ENCODE results near the gene MAP6D1. TPM values are rescaled to one million over a fixed set of nuclear protein-coding genes. Genes with fewer than 3 reads are reported as not detected.

The MAP6D1 gene
- total and polyA plus RNA-seq, 9 of the 15 experiments (the other 6 are each of a cell fraction or from before 2014, with no cell fraction given) = 0.16 to 1.5 (median 0.44) TPM; not detected in 3

GRCh38 chr3:183814240-183814639, 11.1 kb downstream of the MAP6D1 start:
- no peak for FAIRE-seq
- POLR2A ChIA-PET = no interaction called here

More at GRCh38 chr3:183814240-183814639, 11.1 kb downstream of the MAP6D1 start:
- no peaks in the 10 kb centered on the region for H3K79me2 ChIP-seq (ENCODE audit: control insufficient read depth, insufficient read depth, low read length)
- 83% methylated on average over 1 of the region's 1 CpG for WGBS (ENCODE audit: insufficient coverage, low coverage, missing lambda C conversion rate)
- H3K9ac ChIP-seq (ENCODE audit: insufficient read depth in 1 of 2, low read depth in 2 of 2, low read length in 2 of 2) = no peak overlapping the region
- in situ Hi-C loops (cut with MboI) (no loop called here), intact Hi-C loops (cut with micrococcal nuclease) (no loop called here)
- no peak overlapping the region for H2AFZ ChIP-seq (ENCODE audit: low read depth, low read length)
- ATAC-seq (no peak), DNase-seq (ENCODE audit: extremely low read depth in 1 of 4, low spot score in 3 of 4) (no peak)
- no TSS peak for BruUV-seq (replicated peaks)
- H3K36me3 ChIP-seq (ENCODE audit: control insufficient read depth, insufficient read depth, low read length) = peaks cover 24% of the 10 kb centered on the region; the same call in 2 of the 3 replicates
- H3K4me3 ChIP-seq = no peak overlapping the region
- no peak overlapping the region for H3K4me2 ChIP-seq (ENCODE audit: insufficient read depth, low read length)
- H3K27me3 ChIP-seq (ENCODE audit: control insufficient read depth in 2 of 2, insufficient read depth in 2 of 2, low read length in 2 of 2) = no peaks in the 10 kb centered on the region
- H3K9me1 ChIP-seq (ENCODE audit: control insufficient read depth, insufficient read depth, low read length) = no peaks in the 10 kb centered on the region
- peaks cover 0 to 2% of the 10 kb centered on the region in 2 experiments; a peak in 2 of 5 replicates for H3K4me1 ChIP-seq (replicated peaks in 1 of 2; ENCODE audit: control insufficient read depth in 2 of 2, insufficient read depth in 2 of 2, low read length in 2 of 2)
- CTCF ChIA-PET (ENCODE audit: low intra/inter-chr PET ratio) = no interaction called here
- H4K20me1 ChIP-seq (replicated peaks; ENCODE audit: control insufficient read depth, insufficient read depth, low read length) = no peaks in the 10 kb centered on the region
- no peak overlapping the region for H3K27ac ChIP-seq (ENCODE audit: extremely low read depth, low read depth, low read length)
- TF ChIP-seq HMBOX1 (IDR thresholded peaks at IDR 0.05) (no peak), ZBTB34 (CRISPR knock-in tag; IDR thresholded peaks at IDR 0.05) (no peak), ZNF253 (CRISPR knock-in tag; conservative IDR thresholded peaks at IDR 0.05) (no peak), RB1 (IDR thresholded peaks at IDR 0.05; ENCODE audit: low read depth) (no peak), CEBPG (CRISPR knock-in tag; IDR thresholded peaks at IDR 0.05) (no peak), CEBPG (tag; conservative IDR thresholded peaks at IDR 0.05 in 1 of 2, IDR thresholded peaks at IDR 0.05 in 1 of 2) (no peak), MTA2 (IDR thresholded peaks at IDR 0.05; ENCODE audit: low read depth) (no peak)
- H3K9me3 ChIP-seq (replicated peaks; ENCODE audit: control insufficient read depth, insufficient read depth, low read depth, low read length) = no peaks in the 10 kb centered on the region
